ENCODE results near the gene GPR137B.

The GPR137B gene

DNA sequence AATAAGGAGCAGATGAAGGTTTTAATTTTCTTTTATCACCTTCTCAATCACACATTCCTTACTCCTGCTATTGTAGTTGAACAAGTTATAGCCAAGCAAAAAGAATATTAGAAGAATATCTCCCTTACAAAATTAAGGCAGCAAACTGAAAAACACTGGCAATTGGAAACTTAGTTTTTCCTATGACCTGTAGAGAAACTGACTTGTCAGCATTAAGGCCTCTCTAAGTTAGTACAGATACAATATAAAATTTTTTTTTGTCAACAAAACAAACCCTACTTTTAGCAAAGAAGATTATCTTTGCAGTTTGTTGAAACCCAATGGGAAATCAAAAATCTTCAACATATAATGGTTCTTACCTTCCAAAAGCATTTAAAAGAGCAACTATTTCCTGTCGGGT lies 78.1 kb downstream of the GPR137B start:
- Histone ChIP-seq H3K27me3 (ENCODE audit: low read length) (no peaks in the 10 kb centered on the region), H3K4me3 (ENCODE audit: insufficient read depth, low read length, poor library complexity, severe bottlenecking) (no peak overlapping the region), H3K9me3 (ENCODE audit: insufficient read depth, low read length) (no peaks in the 10 kb centered on the region), H4K20me1 (ENCODE audit: low read depth, low read length) (no peaks in the 10 kb centered on the region), H2AFZ (ENCODE audit: low read depth, low read length, severe bottlenecking) (no peak overlapping the region), H3K9me2 (replicated peaks; ENCODE audit: insufficient read depth, low read length) (no peaks in the 10 kb centered on the region), H3K9ac (ENCODE audit: low read length) (no peak overlapping the region), H3K27ac (ENCODE audit: low read depth, low read length) (no peak overlapping the region), H3K79me2 (ENCODE audit: insufficient read depth, low read length) (no peaks in the 10 kb centered on the region), H3F3A (ENCODE audit: insufficient read depth) (no peaks in the 10 kb centered on the region), H3K36me3 (ENCODE audit: low read length) (no peaks in the 10 kb centered on the region), H3K4me2 (ENCODE audit: low read depth, low read length, poor library complexity, severe bottlenecking) (no peak overlapping the region)
- TF ChIP-seq, protein P1, sequence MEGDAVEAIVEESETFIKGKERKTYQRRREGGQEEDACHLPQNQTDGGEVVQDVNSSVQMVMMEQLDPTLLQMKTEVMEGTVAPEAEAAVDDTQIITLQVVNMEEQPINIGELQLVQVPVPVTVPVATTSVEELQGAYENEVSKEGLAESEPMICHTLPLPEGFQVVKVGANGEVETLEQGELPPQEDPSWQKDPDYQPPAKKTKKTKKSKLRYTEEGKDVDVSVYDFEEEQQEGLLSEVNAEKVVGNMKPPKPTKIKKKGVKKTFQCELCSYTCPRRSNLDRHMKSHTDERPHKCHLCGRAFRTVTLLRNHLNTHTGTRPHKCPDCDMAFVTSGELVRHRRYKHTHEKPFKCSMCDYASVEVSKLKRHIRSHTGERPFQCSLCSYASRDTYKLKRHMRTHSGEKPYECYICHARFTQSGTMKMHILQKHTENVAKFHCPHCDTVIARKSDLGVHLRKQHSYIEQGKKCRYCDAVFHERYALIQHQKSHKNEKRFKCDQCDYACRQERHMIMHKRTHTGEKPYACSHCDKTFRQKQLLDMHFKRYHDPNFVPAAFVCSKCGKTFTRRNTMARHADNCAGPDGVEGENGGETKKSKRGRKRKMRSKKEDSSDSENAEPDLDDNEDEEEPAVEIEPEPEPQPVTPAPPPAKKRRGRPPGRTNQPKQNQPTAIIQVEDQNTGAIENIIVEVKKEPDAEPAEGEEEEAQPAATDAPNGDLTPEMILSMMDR (IDR thresholded peaks at IDR 0.05; ENCODE audit: insufficient read depth, low read length, poor library complexity, severe bottlenecking) = no peak
- no peak for TF ChIP-seq EZH2phosphoT487 (conservative IDR thresholded peaks at IDR 0.05; ENCODE audit: low read length)

DNA sequence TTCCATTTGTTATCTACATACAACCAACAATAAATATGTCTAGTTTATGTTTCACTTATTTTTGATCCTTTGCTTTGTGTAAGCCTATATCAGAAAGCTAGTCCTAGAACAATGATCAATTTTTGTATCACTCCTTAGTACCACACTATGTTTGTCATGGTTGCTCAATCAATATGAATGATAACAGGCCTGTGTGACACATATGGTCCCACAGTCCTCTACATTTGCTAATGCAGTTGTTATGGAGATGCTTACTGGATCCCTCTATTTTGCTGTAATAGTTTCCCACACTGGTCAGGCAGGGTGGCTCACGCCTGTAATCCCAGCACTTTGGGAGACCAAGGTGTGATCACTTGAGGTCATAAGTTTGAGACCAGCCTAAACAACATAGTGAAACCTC lies 80.3 kb downstream of the GPR137B start:
- no peak overlapping the region for H2AFZ ChIP-seq (ENCODE audit: low read depth, low read length, severe bottlenecking)
- H4K20me1 ChIP-seq (ENCODE audit: low read depth, low read length) = no peaks in the 10 kb centered on the region
- no peaks in the 10 kb centered on the region for H3K9me3 ChIP-seq (ENCODE audit: insufficient read depth, low read length)
- H3K27ac ChIP-seq (ENCODE audit: low read depth, low read length) = no peak overlapping the region
- TF ChIP-seq EZH2phosphoT487 (conservative IDR thresholded peaks at IDR 0.05; ENCODE audit: low read length) = no peak
- TF ChIP-seq, protein P1 (IDR thresholded peaks at IDR 0.05; ENCODE audit: insufficient read depth, low read length, poor library complexity, severe bottlenecking) = no peak
- H3K27me3 ChIP-seq (ENCODE audit: low read length) = no peaks in the 10 kb centered on the region
- no peaks in the 10 kb centered on the region for H3K36me3 ChIP-seq (ENCODE audit: low read length)
- H3K4me2 ChIP-seq (ENCODE audit: low read depth, low read length, poor library complexity, severe bottlenecking) = no peak overlapping the region
- no peaks in the 10 kb centered on the region for H3F3A ChIP-seq (ENCODE audit: insufficient read depth)
- H3K9ac ChIP-seq (ENCODE audit: low read length) = no peak overlapping the region
- H3K79me2 ChIP-seq (ENCODE audit: insufficient read depth, low read length) = no peaks in the 10 kb centered on the region
- no peak overlapping the region for H3K4me3 ChIP-seq (ENCODE audit: insufficient read depth, low read length, poor library complexity, severe bottlenecking)
- H3K9me2 ChIP-seq (replicated peaks; ENCODE audit: insufficient read depth, low read length) = no peaks in the 10 kb centered on the region

DNA sequence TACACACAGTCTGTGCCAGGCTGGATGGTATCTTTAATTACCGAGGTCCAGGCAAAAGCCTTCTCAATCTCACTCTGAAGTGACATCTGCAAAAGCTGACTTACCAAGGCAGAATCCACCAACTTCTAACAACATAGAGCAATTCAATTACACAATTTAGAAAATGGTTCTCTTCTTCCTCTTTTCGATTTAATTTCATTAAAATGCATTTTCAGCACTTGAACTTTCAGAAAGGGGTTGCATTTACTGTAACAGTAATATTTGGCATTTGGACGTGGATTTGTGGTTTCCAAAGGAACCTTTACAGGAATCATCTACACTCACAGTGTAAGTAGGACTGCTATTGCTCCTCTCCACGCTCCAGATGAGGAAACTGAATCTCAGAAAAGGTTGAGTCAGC lies 86.1 kb downstream of the GPR137B start:
- no peak overlapping the region for H3K9ac ChIP-seq (ENCODE audit: low read length)
- no peaks in the 10 kb centered on the region for H3K79me2 ChIP-seq (ENCODE audit: insufficient read depth, low read length)

More for the DNA sequence above, 86.1 kb downstream of the GPR137B start:
- H3K36me3 ChIP-seq (ENCODE audit: low read length) = no peaks in the 10 kb centered on the region
- H3K4me3 ChIP-seq (ENCODE audit: insufficient read depth, low read length, poor library complexity, severe bottlenecking) = no peak overlapping the region
- no peaks in the 10 kb centered on the region for H3F3A ChIP-seq (ENCODE audit: insufficient read depth)
- H2AFZ ChIP-seq (ENCODE audit: low read depth, low read length, severe bottlenecking) = no peak overlapping the region
- no peak overlapping the region for H3K27ac ChIP-seq (ENCODE audit: low read depth, low read length)
- H3K9me2 ChIP-seq (replicated peaks; ENCODE audit: insufficient read depth, low read length) = no peaks in the 10 kb centered on the region
- TF ChIP-seq, protein P1 (IDR thresholded peaks at IDR 0.05; ENCODE audit: insufficient read depth, low read length, poor library complexity, severe bottlenecking) = no peak
- no peak for TF ChIP-seq EZH2phosphoT487 (conservative IDR thresholded peaks at IDR 0.05; ENCODE audit: low read length)
- H3K27me3 ChIP-seq (ENCODE audit: low read length) = no peaks in the 10 kb centered on the region
- H3K9me3 ChIP-seq (ENCODE audit: insufficient read depth, low read length) = no peaks in the 10 kb centered on the region
- H3K4me2 ChIP-seq (ENCODE audit: low read depth, low read length, poor library complexity, severe bottlenecking) = no peak overlapping the region
- H4K20me1 ChIP-seq (ENCODE audit: low read depth, low read length) = no peaks in the 10 kb centered on the region

Data from SU-DHL-6 (cell line).